Stimulated activated CD4-positive, alpha-beta T cell treated with anti-CD3 and anti-CD28 coated beads, Interleukin-15, amount 100 ng/mL, for 48 hours (primary cell): ENCODE measurements around the gene BLOC1S4.

Source experiments
- DNase-seq, 2 donors: peaks; one replicate each; pipeline ENCODE4 v3.0.0-alpha.2; 2020; ENCODE audit warnings: low read depth in 2 of 2

BLOC1S4 gene

GRCh38 chr4:6692379-6692778, 23.6 kb upstream of the BLOC1S4 start:
- DNase-seq, result no peak

- no peak for DNase-seq
These were observed 23.2 kb upstream of the BLOC1S4 start for GRCh38 chr4:6692806-6693205.

GRCh38 chr4:6693231-6694176, 22.5 kb upstream of the BLOC1S4 start, which contains the start of gene S100P:
Gene S100P, plus strand, starts transcription at chr4:6693878. Its CDS starts 55 bp downstream, at chr4:6693933.
- no peak for DNase-seq

- DNase-seq, result no peak
These were observed 21.6 kb upstream of the BLOC1S4 start for GRCh38 chr4:6694177-6694901.

GRCh38 chr4:6695660-6696610, 20.0 kb upstream of the BLOC1S4 start:
- no peak for DNase-seq

- DNase-seq, result no peak
These were observed 19.4 kb upstream of the BLOC1S4 start for GRCh38 chr4:6696611-6697010.

- DNase-seq, result no peak
These were observed 18.8 kb upstream of the BLOC1S4 start for GRCh38 chr4:6697131-6697530.

GRCh38 chr4:6699388-6699787, 16.6 kb upstream of the BLOC1S4 start:
- DNase-seq, result no peak

GRCh38 chr4:6699903-6700302, 16.1 kb upstream of the BLOC1S4 start:
- no peak for DNase-seq

GRCh38 chr4:6701371-6701770, 14.6 kb upstream of the BLOC1S4 start:
- peak in 1 of 2 donors; percentile 37 for DNase-seq

GRCh38 chr4:6702761-6703160, 13.2 kb upstream of the BLOC1S4 start:
- DNase-seq, result no peak

- DNase-seq, result no peak
These were observed 12.2 kb upstream of the BLOC1S4 start for GRCh38 chr4:6703786-6704185.

GRCh38 chr4:6705646-6706045, 10.3 kb upstream of the BLOC1S4 start:
- no peak for DNase-seq

- no peak for DNase-seq
These were observed 9.8 kb upstream of the BLOC1S4 start for GRCh38 chr4:6706173-6706572.

GRCh38 chr4:6709230-6710114, 6.5 kb upstream of the BLOC1S4 start, which contains the start of gene MRFAP1L1:
Gene MRFAP1L1, minus strand, starts transcription at chr4:6709865. Its CDS starts 236 bp downstream, at chr4:6709629.
- peak; percentile 92 to 96 for DNase-seq

- no peak for DNase-seq
These were observed 5.7 kb upstream of the BLOC1S4 start for GRCh38 chr4:6710282-6710681.

GRCh38 chr4:6710996-6711395, 5.0 kb upstream of the BLOC1S4 start:
- no peak for DNase-seq

GRCh38 chr4:6714954-6715353, 1.0 kb upstream of the BLOC1S4 start:
- no peak for DNase-seq

GRCh38 chr4:6715704-6716017, 313 bp upstream of the BLOC1S4 start:
- no peak for DNase-seq

- no peak for DNase-seq
These were observed 1.1 kb downstream of the BLOC1S4 start for GRCh38 chr4:6716958-6717655.
